GM21515 (cell line): ENCODE data around the gene SCAANT1.

Experiments
- ATAC-seq: cut with Tn5 transposase; IDR thresholded peaks from one replicate; pipeline ENCODE4 v1.9.1; 2021; ENCODE audit not compliant: unreplicated experiment

SCAANT1 gene

GRCh38 chr3:63934041-63934866 is 22.1 kb upstream of the SCAANT1 start:
- no peak for ATAC-seq

- peak; percentile 55 for ATAC-seq
Observed at GRCh38 chr3:63933459-63933858, 21.3 kb upstream of the SCAANT1 start.

DNA sequence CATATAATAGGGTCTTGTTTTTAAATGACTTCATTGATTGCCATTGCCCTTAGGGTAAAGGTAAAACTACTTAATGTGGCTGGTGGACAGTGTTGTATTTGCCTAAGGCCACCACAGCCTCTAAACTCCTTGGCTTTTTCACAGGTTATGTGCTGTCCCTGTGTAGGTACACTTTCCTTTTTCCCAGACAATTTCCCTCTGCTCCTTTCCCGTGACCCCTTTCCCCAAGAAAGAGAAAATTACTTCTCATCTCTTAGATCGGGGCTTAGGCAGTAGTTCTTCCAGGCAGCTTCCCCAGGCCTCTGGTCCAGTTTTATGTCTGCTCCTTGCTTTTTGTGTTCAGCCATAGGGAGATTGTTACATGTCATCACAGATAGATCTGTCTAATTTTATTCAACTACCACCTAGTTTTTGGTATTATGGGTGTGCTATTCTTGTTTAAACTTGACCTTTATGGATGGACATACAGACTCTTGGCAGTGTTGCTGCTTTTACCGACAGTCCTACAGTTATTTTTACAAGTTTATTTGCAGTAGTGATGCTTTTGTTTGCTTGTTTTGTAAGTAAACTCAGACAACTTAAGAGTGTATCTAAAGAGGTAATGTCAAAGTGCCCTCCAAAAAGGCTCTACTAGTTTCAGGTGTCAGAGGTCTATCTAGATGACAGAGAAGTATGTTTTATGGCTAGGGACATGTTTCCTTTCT is 20.5 kb upstream of the SCAANT1 start:
- no peak for ATAC-seq

DNA sequence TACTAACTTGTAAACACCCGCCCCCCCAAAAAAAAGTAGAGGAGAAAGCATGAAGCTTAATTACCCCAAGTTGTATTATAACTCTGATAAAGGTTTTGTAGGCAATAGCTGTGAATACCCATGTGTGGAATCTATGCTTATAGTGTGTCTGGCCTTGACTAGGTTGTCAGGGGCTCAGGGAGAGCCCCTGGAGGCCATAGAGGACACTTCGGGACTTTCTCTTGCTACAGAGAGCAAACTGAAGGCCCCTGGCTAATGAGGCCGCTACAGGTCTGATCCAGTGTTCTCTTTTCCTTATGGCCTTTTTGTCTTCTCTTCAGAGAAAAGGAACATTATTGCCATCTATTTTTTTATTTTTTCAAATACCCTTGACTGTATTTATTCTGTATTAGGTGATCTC is 19.1 kb upstream of the SCAANT1 start:
- no peak for ATAC-seq

DNA sequence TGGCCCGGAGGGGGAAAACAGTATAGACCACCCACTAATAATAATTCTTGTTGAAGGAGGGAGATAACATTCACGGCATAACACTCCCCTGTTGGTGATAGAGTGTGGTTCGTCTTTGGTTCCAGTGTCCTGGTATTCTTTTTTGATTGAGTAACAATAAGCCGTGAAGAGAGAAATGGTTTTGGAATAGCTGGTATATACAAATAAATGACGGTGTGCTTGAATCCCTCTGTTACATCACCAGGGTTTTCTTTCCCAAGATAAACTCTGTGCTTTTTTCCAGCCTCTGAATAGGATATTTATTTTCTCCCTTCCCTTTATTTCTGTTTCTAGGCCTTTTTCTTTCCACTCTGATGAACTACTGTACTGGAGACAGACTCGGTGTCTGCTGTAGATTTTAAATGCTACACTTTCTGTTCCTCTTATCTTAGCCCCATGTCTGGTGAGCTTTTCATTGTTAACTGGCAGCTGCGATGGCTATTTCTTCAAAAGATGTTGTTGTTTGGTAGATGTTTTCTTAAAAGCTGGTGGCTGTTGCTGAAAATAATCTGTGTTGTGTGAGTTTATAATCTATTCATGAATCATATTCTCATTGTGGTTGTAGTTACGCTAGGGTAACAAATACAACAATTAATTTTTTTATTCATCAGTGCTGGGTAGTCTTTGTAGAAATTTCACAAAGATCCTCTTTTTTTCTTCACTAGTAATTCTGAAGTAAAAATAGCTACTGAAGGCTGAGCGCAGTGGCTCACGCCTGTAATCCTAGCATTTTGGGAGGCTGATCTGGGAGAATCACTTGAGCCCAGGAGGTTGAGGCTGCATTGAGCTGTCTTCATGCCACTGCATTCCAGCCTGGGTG is 15.5 kb upstream of the SCAANT1 start:
- ATAC-seq, result peak; percentile 90

DNA sequence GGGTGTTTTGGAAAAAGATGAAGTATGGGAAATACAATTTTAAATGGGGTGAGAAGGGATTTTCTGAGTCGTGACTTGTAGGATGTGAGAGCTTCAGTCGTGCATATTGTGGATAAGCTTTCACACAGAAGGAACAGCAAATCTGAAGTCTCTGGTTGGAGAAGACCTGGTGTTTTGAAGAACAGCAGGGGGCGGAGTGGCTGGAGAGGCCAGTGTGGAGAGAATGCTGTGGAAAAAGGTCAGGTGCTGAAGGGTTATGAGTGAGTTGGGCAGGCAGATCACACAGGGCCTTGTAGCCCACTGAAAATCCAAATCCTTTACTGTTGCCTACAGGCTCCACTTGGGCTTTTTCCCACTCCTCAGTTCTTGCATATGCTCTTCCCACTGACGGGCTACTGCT is 14.1 kb upstream of the SCAANT1 start:
- ATAC-seq, result no peak

DNA sequence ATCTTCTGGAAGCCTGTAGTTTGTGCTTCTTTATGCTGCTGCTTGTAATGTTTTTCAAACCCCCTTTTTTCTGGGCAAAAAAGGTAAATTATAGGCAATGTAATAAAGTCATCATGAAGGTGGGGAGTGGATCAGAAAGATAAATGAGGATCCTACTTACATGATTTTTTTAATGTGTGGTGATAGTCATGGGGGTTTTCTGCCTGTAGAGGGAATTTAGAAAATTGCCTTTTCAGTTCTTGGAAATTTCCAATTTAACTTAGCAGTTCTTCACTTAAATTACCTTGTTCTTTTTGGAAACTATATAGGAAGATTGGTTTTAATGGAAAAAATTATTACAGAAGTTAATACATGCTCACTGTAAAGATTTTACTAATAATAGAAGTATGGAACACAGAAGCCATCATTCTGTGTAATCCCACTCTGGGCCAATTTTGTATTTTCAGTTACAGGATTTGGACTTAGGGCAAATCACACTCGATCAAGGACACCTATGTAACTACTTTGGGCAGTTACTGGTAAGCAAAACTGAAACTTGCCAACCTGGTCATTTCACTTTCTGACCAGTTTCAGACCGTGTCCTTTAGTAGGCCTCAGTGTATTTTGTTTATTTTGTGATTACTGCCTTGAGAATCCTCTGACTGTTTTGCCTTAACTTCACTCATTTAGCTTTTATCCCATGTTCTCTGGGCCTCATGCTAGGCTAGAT is 10.5 kb upstream of the SCAANT1 start:
- ATAC-seq, result no peak

GRCh38 chr3:63921741-63922482 is 9.7 kb upstream of the SCAANT1 start:
- peak; percentile 84 for ATAC-seq

DNA sequence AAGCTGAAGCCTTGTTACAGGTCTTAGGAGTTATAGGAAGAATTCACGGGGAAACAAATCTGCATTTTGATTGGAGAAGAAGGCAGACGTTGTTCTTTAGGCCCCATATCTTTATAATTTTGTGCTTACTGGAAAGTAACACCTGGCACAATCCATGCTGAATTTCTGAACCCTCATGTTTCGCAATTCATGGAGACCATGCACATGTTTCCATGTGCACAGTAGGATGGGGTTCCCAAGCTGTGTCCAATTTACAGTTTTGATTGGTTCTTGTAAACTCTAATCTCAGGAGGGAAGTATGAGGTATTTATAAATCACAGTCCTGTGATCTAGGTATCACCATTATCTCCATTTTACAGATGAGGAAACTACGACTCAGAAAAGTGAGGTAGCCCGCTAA is 7.8 kb upstream of the SCAANT1 start:
- ATAC-seq, result no peak

- ATAC-seq, result no peak
Observed at GRCh38 chr3:63918321-63918720, 6.1 kb upstream of the SCAANT1 start.

- ATAC-seq, result no peak
Observed at GRCh38 chr3:63914312-63914711, 2.1 kb upstream of the SCAANT1 start.

GRCh38 chr3:63912768-63913588 is 795 bp upstream of the SCAANT1 start:
- ATAC-seq, result peak; percentile 16

- peak; percentile 24 for ATAC-seq
Observed at GRCh38 chr3:63911509-63911872, 692 bp downstream of the SCAANT1 start.

DNA sequence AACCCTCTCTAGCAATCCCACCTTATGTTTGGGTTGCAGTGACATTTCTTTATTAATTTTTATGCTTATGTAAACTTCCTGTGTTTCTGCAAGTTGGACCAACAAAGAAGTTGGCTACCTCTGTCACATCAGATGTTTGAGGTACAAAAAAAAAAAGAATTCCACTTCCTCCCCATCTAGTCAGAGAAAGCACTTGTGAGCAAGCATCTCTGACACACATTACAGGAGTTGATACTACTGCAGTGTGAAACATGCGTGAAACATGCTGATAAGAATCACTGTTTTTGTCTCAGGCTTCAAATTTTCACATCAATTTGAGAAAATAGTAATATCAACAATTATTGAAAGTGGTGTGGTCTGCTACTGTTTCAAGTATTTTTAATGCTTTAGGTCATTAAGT is 1.3 kb downstream of the SCAANT1 start:
- ATAC-seq, result no peak

- no peak for ATAC-seq
Observed at GRCh38 chr3:63910001-63910400, 2.2 kb downstream of the SCAANT1 start.

GRCh38 chr3:63909431-63909830 is 2.8 kb downstream of the SCAANT1 start:
- no peak for ATAC-seq

DNA sequence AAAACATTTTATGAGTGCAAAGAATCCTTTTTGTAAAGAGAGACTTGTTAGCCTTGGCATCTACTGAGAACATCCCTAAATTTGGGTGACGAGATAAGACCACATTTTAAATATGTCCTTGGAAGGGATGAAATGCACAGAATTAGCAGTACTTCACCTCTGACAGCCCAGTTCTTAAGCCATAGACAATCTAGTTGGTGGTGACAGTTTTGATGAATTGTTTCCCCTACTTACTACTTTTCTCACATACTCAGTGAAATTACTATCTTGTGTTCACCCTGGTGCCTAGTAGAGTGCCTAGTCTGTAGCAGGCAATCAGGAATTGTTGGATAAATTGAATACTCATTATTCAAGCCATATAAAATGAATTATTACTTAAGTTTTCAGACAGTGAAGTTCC is 3.4 kb downstream of the SCAANT1 start:
- no peak for ATAC-seq

GRCh38 chr3:63908081-63908736 is 4.0 kb downstream of the SCAANT1 start:
- no peak for ATAC-seq
